Embryonic facial prominence (tissue), 1 donor: Measurements from ENCODE around the gene PRKACA.
"Not testable (repeated sequence)": the region's sequence is repeated elsewhere in the genome, so short reads cannot be mapped to it uniquely, and the experiment has no call there.

Source experiments
- DNase-seq: peaks from one replicate; pipeline ENCODE4 v3.0.0-alpha.2; 2016; ENCODE audit errors: extremely low spot score

Gene PRKACA

DNA sequence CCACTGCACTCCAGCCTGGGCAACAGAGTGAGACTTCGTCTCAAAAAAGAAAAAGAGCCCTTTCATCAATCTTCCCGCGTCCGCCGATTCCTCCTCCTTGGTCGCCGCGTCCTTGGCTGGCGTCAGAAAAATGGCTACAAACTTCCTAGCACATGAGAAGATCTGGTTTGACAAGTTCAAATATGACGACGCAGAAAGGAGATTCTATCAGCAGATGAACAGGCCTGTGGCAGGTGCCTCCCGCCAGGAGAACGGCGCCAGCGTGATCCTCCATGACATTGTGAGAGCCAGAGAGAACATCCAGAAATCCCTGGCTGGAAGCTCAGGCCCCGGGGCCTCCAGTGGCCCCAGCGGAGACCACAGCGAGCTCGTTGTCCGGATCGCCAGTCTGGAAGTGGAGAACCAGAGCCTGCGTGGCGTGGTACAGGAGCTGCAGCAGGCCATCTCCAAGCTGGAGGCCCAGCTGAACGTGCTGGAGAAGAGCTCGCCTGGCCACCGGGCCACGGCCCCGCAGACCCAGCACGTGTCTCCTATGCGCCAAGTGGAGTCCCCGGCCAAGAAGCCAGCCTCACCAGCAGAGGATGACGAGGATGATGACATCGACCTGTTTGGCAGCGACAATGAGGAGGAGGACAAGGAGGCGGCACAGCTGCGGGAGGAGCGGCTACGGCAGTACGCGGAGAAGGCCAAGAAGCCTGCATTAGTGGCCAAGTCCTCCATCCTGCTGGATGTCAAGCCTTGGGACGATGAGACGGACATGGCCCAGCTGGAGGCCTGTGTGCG, 47.1 kb downstream of the PRKACA start:
- DNase-seq = no peak

GRCh38 chr19:14066134-14066533, 51.4 kb downstream of the PRKACA start:
- no peak for DNase-seq

- no peak for DNase-seq
These were observed 54.5 kb downstream of the PRKACA start for GRCh38 chr19:14063105-14063504.

GRCh38 chr19:14062558-14062855, 55.1 kb downstream of the PRKACA start:
- no peak for DNase-seq

DNA sequence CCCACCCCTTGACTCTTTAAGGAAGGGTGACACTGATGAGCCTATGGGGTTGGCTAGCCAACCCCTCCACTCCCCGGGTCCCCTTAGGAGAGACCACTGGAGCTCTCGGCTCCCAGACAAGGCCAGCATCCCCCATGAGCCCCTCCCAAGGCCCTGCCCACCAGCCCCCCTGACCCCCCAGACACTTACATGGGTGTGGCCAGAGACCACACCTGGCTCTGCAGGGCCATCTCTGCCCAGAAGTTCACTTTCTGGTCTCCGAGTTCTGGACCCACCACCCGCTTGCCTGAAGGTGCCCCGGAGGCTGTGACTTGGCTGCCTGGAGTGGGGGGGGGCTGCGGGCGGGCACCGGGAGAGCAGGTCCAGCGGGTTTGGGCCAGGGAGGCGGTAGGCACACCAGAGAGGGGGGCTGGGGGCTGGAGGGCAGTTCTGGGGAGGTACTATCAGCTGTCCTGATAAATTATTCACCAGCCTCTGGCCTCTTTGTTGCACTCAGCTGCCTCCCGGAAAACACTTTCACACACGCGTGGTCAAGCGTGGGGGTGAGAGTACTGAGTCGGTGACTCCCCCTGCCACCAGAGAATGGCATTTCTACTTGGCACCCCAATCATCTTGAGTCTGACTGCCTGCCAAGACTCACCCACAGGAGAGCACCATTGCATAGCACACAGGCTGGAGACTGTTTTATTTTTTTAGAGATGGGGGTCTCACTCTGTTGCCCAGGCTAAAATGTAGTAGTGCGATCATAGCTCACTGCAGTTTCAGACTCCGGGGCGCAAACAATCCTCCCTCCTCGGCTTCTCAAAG, 55.6 kb downstream of the PRKACA start, which contains the start of gene PALM3:
Gene PALM3 (minus strand): TSS at position 326 of the 807 bp plus-strand sequence. CDS start 96 bp downstream, at position 230.
- DNase-seq = no peak

DNA sequence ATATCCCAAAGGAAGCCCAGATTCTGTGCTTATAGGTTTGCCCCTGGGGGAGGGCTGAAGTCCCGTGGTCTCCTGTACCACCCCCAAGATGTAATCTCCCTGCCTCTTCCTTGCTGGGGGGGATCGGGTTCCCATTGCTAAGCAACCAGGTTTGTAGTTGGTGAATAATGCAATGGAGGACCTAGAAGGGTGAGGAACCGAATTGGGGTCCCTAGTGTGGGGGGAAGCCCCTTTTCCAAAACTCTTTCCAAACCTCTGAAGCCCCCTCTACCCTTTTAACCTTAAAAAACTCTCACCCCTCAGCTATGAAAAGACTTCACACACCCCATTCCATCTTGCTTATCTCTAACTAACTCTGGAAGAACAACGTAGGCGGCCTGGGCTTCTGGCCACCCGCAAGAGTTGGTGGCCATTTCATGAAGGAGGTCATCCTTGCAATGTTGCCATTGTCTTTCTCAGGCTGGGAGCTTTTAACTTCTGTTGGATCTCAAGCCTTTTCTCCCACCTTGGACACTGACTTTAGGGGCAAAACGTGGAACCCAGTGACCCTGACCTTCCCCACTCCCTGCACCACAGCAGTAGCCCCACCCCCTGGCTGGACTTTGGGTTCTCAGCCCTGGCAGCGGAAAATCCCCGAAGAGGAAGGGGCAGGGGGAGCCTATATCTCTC, 56.3 kb downstream of the PRKACA start:
- no peak for DNase-seq

- no peak for DNase-seq
These were observed 57.9 kb downstream of the PRKACA start for GRCh38 chr19:14059652-14060155.

DNA sequence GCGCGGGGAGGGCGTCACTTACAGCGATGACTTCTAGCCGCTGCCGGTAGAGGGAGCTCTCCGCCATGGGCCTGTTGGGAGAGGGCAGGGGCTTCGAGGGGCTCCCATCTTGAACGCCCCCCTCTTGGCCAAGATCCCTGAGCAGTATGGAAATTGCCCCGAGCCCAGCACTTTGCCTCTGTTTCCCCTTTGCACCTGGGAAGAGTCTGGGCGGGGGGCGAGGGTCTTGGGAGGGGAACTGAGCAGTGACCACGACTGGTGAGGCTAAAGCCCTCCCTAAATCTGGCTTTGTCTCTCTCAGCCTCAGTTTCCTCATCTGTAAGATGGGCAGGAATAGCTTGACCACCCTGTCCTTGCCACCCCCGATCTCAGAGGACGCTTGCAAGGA, 58.5 kb downstream of the PRKACA start:
- DNase-seq = no peak

GRCh38 chr19:14058182-14059092, 59.1 kb downstream of the PRKACA start:
- DNase-seq = no peak

GRCh38 chr19:14056741-14057356, 60.7 kb downstream of the PRKACA start:
- DNase-seq = no peak

- no peak for DNase-seq
These were observed 61.4 kb downstream of the PRKACA start for GRCh38 chr19:14056069-14056666.

DNA sequence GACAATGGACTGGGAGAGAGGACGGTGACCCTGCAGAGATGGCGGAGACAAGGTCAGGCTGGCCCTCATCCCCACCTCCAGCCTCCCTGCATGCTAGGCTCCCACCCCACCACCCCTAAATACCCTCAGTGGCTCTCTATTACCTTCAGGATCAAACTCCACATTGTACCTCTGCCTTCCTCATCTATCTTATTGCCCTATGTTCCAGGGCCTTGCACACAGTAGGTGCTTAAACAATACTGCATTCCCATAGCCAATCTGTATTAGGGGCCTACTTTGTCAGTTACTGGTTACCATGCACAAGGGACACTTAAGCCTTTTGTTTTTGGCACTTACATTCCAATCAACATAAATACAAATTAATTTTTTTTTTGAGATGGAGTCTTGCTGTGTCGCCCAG, 62.2 kb downstream of the PRKACA start:
- no peak for DNase-seq

DNA sequence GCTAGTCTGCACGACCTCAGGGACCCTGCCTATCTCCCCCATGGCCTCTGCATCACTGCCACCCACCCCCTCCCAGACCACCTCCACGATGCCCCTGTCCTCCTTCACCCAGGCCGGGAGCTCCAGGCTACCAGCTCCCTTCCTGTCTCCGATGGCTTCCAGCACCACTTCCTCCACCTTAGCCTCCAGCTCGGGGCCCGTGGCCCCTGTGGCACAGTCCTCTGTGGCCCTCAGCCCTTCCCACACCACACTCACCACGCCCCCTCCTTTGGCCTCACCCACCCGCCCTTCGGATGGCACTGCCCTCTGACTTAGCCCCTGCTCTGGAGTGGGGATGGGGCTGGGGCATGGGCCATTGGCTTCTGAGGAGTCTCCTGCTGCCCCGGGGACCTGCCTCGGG, 62.8 kb downstream of the PRKACA start:
- DNase-seq = no peak

DNA sequence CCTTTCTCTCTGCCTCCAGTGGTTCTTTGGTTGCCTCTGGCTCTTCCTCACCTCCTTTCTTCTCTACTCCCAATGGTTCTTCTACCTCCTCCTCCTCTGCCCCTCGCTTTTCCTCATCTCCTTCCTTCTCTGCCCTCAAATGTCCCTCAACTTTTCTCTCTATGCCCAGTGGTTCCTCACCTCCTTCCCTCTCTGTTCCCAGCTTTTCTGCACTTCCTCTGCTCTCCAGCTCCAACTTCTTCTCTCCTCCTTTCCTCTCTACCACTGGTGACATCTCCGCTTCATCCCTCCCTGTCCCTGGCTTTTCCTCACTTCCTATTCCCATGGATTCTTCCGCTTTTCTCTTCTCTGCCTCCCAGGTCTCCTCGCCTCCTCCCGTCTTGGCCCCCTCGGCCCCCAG, 63.5 kb downstream of the PRKACA start:
- no peak for DNase-seq

- no peak for DNase-seq
These were observed 64.1 kb downstream of the PRKACA start for GRCh38 chr19:14053500-14053899.

- no peak for DNase-seq
These were observed 64.5 kb downstream of the PRKACA start for GRCh38 chr19:14053032-14053431.

- no peak for DNase-seq
These were observed 65.1 kb downstream of the PRKACA start for GRCh38 chr19:14052470-14052869.

DNA sequence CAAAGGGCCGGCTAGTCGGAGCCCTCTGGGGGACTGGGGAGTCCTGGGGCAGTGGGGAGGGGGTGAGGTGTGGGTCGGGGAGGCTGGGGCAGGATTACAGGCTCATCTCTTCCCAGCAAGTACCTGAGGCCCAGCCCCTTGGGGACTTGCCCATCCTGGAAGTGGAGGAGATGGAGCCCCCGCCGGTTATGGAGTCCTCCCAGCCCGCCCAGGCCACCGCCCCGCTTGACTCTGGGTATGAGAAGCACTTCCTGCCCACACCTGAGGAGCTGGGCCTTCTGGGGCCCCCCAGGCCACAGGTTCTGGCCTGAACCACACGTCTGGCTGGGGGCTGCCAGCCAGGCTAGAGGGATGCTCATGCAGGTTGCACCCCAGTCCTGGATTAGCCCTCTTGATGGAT, 65.6 kb downstream of the PRKACA start:
- no peak for DNase-seq

DNA sequence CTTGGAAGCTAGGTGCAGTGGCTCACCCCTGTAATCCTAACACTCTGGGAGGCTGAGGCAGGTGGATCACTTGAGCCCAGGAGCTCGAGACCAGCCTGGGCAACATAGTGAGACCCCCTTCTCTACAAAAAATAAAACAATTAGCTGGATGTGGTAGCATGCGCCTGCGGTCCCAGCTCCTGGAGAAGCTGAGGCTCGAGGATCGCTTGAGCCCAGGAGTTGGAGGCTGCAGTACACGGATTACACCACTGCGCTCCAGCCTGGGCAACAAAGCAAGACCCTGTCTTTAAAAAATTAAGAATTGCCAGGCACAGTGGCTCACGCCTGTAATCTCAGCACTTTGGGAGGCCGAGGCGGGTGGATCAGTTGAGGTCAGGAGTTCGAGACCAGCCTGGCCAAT, 66.6 kb downstream of the PRKACA start:
- DNase-seq = not testable (repeated sequence)

DNA sequence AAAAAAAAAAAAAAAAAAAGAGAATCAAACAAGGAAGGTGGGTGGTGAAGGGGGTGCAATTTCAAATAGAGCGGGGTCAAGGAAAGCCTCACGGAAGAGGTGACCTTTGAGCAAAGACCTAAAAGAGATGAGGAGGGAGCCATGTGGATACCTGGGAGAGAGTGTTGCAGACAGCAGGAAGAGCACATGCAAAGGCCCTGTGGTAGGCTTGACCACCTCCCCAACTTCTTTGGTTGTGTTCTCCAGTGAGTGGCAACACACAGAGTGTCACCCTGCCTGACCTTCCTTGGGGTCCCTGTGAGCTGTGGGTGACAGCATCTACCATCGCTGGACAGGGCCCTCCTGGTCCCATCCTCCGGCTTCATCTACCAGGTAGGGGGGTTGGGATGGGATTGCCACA, 67.0 kb downstream of the PRKACA start:
- DNase-seq = no peak
